HG03442 (cell line): Measurements from ENCODE around the gene FOXK2.

Experiments used
- ATAC-seq: cut with Tn5 transposase; IDR thresholded peaks from one replicate; pipeline ENCODE4 v1.9.1; 2021; ENCODE audit warnings: mild to moderate bottlenecking, moderate library complexity; ENCODE audit not compliant: unreplicated experiment

The FOXK2 gene

GRCh38 chr17:82632451-82632850 is 112.9 kb downstream of the FOXK2 start:
- ATAC-seq: no peak

- ATAC-seq: no peak
These were observed 113.8 kb downstream of the FOXK2 start for GRCh38 chr17:82633343-82633742.

DNA sequence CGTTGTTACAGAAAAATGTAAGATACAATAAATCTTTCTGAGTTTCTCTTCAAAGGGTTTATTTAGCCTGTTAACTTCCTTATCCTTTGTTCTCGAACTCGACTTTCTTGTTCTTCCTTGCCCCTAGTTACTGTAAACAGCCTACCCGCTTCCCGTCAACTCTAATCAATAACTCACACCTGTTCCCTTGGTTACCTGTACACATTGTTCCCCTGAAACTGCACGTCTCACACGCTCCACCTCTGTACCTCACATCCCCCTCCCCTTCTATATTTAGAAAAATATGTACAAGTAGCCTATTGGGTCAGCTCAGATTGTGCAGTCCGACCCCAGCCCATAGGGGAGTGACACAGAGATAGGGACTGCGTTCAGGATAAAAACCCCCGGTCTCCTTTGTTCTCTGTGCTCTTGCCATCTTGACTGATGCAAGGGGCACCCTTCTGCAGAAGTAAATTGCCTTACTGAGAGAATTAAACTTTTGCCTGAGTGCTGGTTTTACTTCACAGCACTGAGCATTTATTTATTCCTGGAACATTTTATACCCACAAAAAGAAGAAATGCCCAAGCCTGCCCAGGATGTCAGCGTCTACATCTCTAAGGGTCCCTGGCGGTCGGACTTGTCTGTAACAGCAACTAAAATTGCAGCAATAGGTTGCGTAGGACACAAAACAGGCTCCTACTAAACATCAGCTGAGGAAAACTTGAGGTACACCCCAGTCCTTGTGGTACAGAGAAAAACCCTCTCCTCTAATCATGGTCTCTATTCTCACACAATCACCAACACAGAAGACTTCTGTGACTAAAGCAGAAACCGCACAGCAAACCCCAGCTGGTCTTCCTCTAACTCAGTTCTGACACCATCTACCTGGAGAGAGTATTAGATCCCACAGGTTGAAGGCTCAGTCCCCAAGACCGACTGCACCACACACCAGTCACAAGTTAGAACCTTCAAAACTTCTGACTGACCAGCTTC is 117.4 kb downstream of the FOXK2 start:
- ATAC-seq: no peak

DNA sequence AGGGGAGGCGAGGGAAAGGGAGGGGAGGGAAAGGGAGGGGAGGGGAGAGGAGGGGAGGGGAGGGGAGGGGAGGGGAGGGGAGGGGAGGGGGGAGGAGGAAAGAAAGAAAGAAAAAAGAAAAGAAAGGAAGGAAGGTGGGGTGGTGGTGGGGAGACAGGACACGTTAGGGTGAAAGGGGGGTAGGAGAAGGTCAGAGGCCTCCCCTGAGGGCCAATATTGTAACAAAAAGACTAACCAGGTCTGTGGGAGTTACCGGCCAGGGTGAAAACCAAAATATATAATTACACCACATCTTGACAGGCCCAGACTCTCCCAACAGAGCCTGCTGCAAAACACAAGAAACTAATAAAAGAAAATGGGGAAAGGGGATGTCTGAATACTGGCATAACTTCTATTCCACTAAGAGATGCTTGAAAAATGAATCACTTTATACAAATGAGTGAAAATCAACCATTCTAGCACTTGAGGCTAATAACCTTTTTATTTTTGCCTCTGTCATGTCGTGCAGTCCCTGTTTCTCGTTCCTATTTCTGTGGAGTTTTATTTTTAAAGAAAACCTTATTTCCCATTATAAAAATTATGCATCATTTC is 118.7 kb downstream of the FOXK2 start:
- no peak for ATAC-seq

- ATAC-seq: no peak
These were observed 120.1 kb downstream of the FOXK2 start for GRCh38 chr17:82639628-82640027.

DNA sequence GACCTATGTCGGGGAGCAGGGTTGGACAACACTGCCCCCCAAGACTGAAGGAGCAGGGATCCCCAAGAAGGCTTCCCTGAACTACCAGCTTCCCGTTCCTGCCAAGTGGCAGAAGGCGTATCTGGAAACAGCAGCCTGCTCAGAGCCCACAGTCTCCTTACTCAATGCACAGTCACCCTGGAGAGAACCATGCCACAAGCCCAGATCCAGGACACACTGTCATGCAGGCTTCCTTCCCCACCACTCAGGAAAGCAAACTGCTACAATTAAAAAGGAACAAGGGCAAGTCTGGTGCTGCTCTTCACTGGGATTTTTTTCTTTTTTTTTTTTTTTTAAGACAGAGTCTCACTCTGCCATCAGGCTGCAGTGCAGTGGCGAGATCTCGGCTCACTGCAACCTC is 120.5 kb downstream of the FOXK2 start:
- no peak for ATAC-seq

DNA sequence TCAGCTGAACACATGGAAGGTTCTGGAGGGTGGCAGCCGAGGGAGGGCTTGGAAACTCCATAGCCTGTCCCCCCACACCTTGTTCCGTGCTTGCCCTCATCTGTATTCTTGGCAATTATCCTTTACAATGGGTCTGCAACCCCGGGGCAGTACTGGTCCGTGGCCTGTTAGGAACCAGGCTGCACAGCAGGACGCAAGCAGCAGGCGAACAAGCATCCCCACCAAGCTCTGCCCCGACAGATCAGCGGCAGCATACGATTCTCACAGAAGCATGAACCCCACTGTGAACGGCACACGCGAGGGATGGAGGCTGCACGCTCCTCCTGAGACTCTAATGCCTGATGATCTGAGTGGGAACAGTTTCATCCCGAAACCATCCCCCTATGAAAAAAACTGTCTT is 122.5 kb downstream of the FOXK2 start:
- ATAC-seq: no peak

GRCh38 chr17:82644148-82644547 is 124.6 kb downstream of the FOXK2 start:
- no peak for ATAC-seq

DNA sequence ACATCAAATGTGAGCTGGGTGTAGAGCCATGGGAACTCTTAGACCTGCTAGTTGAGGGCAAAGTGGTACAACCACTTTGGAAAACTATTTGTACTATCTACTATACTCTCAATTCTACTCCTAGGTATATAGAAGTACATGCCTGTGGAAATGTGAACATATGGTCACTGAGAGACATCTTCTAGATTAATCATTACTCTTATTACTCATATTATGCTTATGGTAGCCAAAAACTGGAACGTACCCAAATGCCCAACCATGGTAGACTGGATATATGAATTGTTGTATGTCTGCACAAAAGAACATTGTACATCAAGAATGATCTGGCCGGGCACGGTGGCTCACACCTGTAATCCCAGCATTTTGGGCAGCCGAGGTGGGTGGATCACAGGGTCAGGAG is 126.0 kb downstream of the FOXK2 start:
- ATAC-seq: no peak

DNA sequence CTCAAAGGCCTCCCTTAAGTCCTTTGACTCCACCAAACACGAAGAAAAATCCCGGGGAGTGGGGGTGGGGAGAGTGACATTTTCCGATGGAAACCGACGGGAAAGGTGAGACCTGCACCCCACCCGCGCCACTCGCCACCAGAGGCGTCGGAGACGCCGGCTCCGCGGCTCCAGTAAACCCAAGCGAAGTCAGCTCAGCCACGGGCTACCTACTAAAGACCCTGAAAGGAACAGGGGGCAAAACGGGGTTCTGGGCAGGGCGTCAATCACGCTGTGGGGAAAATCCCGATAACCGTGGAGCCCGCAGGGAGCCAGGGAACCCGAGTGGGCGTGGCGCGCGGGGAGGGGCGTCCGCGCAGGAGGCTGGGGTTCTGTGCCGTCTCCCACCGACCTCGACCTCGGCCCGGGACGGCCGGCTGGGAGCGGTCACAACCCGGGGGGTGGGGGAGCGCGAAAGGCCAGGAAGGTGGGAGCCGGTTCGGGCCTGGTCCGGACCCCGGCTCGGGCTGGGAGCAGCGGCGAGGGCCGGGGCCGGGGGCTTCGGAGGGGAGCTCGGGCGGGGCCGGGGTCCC is 128.1 kb downstream of the FOXK2 start:
- peak; percentile 21 for ATAC-seq

GRCh38 chr17:82648165-82648668 is 128.7 kb downstream of the FOXK2 start, which contains the start of gene WDR45B:
TSS of gene WDR45B (minus strand) at chr17:82648444. CDS start at chr17:82648340, 104 bp downstream.
- ATAC-seq: peak; percentile 73

DNA sequence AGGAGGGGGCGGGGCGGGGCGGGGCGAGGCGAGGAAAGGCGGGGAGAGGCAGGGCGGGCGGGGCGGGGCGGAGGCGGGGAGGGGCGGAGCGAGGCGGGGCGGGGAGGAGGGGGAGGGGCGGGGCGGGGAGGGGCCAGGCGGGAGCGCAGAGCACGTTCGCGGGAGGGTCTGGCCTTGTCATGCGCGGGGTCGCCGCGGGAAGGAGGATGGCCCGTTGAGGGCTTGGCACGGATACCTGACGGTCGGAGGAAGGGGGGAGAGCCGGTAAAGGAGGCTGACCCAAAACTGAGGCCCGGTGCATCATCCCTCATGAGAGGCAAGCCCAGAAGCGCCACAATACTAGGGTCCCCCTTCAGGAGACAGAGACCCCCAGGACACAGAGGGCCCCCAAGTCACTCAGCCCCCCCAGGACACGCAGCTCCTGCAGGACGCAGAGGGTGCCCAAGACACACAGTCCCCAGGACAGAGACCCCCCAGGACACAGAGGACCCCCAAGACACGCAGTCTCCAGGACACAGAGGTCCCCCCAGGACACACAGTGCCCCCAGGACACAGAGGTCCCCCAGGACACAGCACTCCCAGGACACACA is 129.3 kb downstream of the FOXK2 start:
- no peak for ATAC-seq

- ATAC-seq: no peak
These were observed 130.1 kb downstream of the FOXK2 start for GRCh38 chr17:82649501-82650261.

- ATAC-seq: no peak
These were observed 131.2 kb downstream of the FOXK2 start for GRCh38 chr17:82650723-82651122.

DNA sequence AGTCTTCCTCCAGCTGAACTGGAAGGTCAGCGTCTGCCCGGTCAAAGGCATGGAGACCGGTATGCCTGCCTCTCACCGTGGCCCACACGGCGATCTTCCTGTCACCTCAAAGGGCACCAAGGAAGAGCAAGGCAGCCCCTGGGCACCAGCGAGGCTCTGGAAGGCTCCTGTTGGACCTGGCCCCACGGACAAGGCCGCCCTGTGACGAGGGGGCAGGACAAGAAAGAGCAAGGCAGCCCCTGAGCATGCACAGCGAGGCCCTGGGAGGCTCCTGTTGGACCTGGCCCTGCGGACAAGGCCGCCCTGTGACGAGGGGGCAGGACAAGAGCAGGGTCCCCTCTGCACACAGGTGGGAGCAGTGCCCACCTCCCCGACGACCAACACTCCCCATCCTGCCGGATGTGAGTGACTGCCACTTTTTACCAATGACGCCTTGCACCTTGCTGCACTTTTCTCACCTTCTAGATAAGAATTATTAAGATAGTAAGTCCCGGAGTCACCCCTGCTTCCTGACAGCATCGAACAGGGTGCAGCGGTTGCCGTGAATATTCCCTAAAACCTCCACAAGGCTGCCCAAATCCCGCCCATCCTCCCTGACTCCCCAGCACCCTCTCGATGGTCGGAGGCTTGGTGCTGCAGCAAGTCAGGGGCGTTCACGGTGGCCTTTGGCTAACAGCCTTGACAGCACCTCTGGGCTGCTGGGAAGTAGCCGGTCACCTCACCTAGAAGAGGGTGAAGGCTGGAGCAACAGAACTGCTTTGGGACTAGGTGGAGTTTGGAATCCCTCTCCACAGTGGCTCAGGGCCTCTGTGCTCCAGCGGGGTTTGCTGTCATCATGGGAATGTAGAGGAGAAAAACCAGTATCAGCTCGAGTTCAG is 134.4 kb downstream of the FOXK2 start:
- ATAC-seq: no peak
